ENCODE measurements around the gene SEMA3G.

SEMA3G gene

GRCh38 chr3:52431459-52432223 is 13.3 kb downstream of the SEMA3G start:
- no peak overlapping the region for H3K27ac ChIP-seq
- TF ChIP-seq ZFX (IDR thresholded peaks at IDR 0.05; ENCODE audit: borderline replicate concordance) = no peak
- TF ChIP-seq, protein P1, sequence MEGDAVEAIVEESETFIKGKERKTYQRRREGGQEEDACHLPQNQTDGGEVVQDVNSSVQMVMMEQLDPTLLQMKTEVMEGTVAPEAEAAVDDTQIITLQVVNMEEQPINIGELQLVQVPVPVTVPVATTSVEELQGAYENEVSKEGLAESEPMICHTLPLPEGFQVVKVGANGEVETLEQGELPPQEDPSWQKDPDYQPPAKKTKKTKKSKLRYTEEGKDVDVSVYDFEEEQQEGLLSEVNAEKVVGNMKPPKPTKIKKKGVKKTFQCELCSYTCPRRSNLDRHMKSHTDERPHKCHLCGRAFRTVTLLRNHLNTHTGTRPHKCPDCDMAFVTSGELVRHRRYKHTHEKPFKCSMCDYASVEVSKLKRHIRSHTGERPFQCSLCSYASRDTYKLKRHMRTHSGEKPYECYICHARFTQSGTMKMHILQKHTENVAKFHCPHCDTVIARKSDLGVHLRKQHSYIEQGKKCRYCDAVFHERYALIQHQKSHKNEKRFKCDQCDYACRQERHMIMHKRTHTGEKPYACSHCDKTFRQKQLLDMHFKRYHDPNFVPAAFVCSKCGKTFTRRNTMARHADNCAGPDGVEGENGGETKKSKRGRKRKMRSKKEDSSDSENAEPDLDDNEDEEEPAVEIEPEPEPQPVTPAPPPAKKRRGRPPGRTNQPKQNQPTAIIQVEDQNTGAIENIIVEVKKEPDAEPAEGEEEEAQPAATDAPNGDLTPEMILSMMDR (IDR thresholded peaks at IDR 0.05) = no peak

- H3K27ac ChIP-seq = no peak overlapping the region
Observed at GRCh38 chr3:52430416-52430810, 14.5 kb downstream of the SEMA3G start.

DNA sequence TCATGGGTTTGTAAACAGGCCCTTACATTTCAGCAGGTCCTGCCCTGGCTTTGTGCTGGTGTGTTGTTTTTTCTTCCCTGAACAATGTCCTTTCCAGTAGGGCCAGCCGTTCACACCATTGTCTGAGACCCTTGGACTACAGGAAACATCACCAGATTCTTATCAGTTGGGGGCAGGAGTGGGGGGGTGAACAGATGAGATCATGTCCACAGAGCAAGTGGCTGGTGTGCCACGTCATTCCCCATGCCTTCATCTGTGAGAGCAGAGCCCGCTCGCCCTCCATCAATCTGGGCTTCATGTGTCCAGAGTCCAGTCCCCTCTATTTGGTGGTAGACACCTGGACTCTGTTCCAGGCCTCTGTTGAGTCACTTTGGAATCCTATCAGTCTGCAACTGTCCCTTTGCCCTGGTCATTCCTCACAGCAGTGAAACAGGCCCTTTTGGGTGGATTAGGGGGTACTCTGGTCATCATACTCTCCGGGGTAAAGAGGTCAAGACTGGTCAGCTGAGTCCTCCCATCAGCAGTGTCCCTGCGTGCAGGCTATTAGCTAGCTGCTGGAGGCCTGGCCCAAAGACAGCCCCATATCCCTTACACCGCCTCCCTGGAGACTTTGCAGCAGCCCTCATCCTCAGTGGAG is 15.0 kb downstream of the SEMA3G start:
- TF ChIP-seq ZFX (IDR thresholded peaks at IDR 0.05; ENCODE audit: borderline replicate concordance) = no peak
- TF ChIP-seq, protein P1 (IDR thresholded peaks at IDR 0.05) = no peak
- no peak overlapping the region for H3K27ac ChIP-seq

More at GRCh38 chr3:52430416-52430810, 14.5 kb downstream of the SEMA3G start:
- TF ChIP-seq, protein P1 (IDR thresholded peaks at IDR 0.05) = no peak
- TF ChIP-seq ZFX (IDR thresholded peaks at IDR 0.05; ENCODE audit: borderline replicate concordance) = no peak

DNA sequence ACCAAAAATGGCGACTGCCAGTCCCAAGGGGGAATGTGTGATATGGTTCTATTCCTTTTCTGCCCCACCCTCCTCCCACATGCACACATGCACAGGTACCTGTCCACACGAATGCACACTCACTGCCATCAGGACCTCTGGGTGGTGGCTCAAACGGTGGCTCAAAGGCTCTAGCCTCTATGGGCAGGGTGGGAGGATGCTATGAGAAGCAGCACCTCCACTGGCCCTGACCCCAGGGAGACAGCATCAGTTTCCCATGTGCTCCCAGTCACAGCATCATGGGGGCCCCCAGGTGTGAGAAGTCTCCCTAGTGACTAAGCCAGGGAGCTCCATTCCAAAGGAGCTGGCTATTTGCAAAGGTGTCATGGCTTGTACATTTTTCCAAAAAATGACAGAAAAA is 15.9 kb downstream of the SEMA3G start:
- no peak overlapping the region for H3K27ac ChIP-seq

GRCh38 chr3:52428151-52429005 is 16.5 kb downstream of the SEMA3G start:
- H3K27ac ChIP-seq = no peak overlapping the region
- TF ChIP-seq ZFX (IDR thresholded peaks at IDR 0.05; ENCODE audit: borderline replicate concordance) = no peak
- TF ChIP-seq, protein P1 (IDR thresholded peaks at IDR 0.05) = peak; percentile 83

More for the DNA sequence above, 15.9 kb downstream of the SEMA3G start:
- TF ChIP-seq, protein P1 (IDR thresholded peaks at IDR 0.05) = no peak
- TF ChIP-seq ZFX (IDR thresholded peaks at IDR 0.05; ENCODE audit: borderline replicate concordance) = no peak

- TF ChIP-seq, protein P1 (IDR thresholded peaks at IDR 0.05) = no peak
- no peak for TF ChIP-seq ZFX (IDR thresholded peaks at IDR 0.05; ENCODE audit: borderline replicate concordance)
- H3K27ac ChIP-seq = no peak overlapping the region
Observed at GRCh38 chr3:52423173-52423572, 21.7 kb downstream of the SEMA3G start.
